Measurements from ENCODE around the gene CYP39A1. TPM values are rescaled to one million over a fixed set of nuclear protein-coding genes. Genes with fewer than 3 reads are reported as not detected.
A peak's percentile ranks its signal among the peaks of the same experiment; 100 is the strongest.

Gene CYP39A1
- total RNA-seq, 4 donors from 2014 or later, result 1.6 to 10.2 (median 2.3) TPM; not detected in 1

- Histone ChIP-seq H3K4me1 (no peaks in the 10 kb centered on the region), H3K36me3 (no peaks in the 10 kb centered on the region), H3K9me3 (no peaks in the 10 kb centered on the region), H3K27ac (no peak within 1 kb of the TSS), H3K27me3 (no peaks in the 10 kb centered on the region), H3K4me3 (no peak within 1 kb of the TSS)
- DNase-seq, result no peak
- intact Hi-C loops (cut with DNase I; ENCODE audit: low total_unique reads) (no loop called here), in situ Hi-C loops (cut with MboI; ENCODE audit: low pct_ligation_motif_present in 1 of 4, low pct_unique_long_range_greater_than_20kb in 1 of 4, low sequenced_read_pairs in 3 of 4) (no loop called here)
- TF ChIP-seq EP300 (IDR thresholded peaks at IDR 0.05; ENCODE audit: low read depth) (no peak), POLR2A (IDR thresholded peaks at IDR 0.05) (no peak), CTCF (IDR thresholded peaks at IDR 0.05) (no peak), POLR2AphosphoS5 (IDR thresholded peaks at IDR 0.05) (no peak)
- 93% methylated on average over 41 of the region's 41 CpGs; no CpG with 5 or more reads in 1 of the 2 donors for WGBS, 2 donors (ENCODE audit: low coverage in 1 of 2)
Observed at GRCh38 chr6:46687619-46688097, 35.0 kb upstream of the CYP39A1 start, which contains the start of gene TDRD6. TSS of gene TDRD6 (plus strand) at chr6:46687885. CDS start at chr6:46688129, 244 bp downstream.

- H3K9me3 ChIP-seq, result no peaks in the 10 kb centered on the region
- no peaks in the 10 kb centered on the region for H3K36me3 ChIP-seq
- no peak for DNase-seq
- no peaks in the 10 kb centered on the region for H3K27me3 ChIP-seq
- no peak overlapping the region for H3K4me3 ChIP-seq
- H3K27ac ChIP-seq, result no peak overlapping the region
- in situ Hi-C loops (cut with MboI; ENCODE audit: low pct_ligation_motif_present in 1 of 4, low pct_unique_long_range_greater_than_20kb in 1 of 4, low sequenced_read_pairs in 3 of 4), result no loop called here
- TF ChIP-seq CTCF (IDR thresholded peaks at IDR 0.05) (no peak), POLR2A (IDR thresholded peaks at IDR 0.05) (no peak), EP300 (IDR thresholded peaks at IDR 0.05; ENCODE audit: low read depth) (no peak), POLR2AphosphoS5 (IDR thresholded peaks at IDR 0.05) (no peak)
- 71 to 80% methylated on average over 4 of the region's 4 CpGs for WGBS, 2 donors (ENCODE audit: low coverage in 1 of 2)
- no peaks in the 10 kb centered on the region for H3K4me1 ChIP-seq
- intact Hi-C loops (cut with DNase I; ENCODE audit: low total_unique reads), result no loop called here
Observed at GRCh38 chr6:46684771-46685170, 32.2 kb upstream of the CYP39A1 start.

- intact Hi-C loops (cut with DNase I; ENCODE audit: low total_unique reads), result no loop called here
- DNase-seq, result no peak
- Histone ChIP-seq H3K4me1 (no peaks in the 10 kb centered on the region), H3K27me3 (no peaks in the 10 kb centered on the region), H3K36me3 (no peaks in the 10 kb centered on the region), H3K4me3 (no peak overlapping the region), H3K9me3 (no peaks in the 10 kb centered on the region), H3K27ac (no peak overlapping the region)
- 74% methylated on average over 4 of the region's 4 CpGs for WGBS, 2 donors (ENCODE audit: low coverage in 1 of 2)
- in situ Hi-C loops (cut with MboI; ENCODE audit: low pct_ligation_motif_present in 1 of 4, low pct_unique_long_range_greater_than_20kb in 1 of 4, low sequenced_read_pairs in 3 of 4), result no loop called here
- TF ChIP-seq EP300 (IDR thresholded peaks at IDR 0.05; ENCODE audit: low read depth) (no peak), CTCF (IDR thresholded peaks at IDR 0.05) (peak in 1 of 5 experiments; percentile 7), POLR2A (IDR thresholded peaks at IDR 0.05) (no peak)
Observed at GRCh38 chr6:46677314-46677654, 24.7 kb upstream of the CYP39A1 start.

- Histone ChIP-seq H3K4me3 (no peak overlapping the region), H3K36me3 (no peaks in the 10 kb centered on the region), H3K27me3 (no peaks in the 10 kb centered on the region), H3K4me1 (no peaks in the 10 kb centered on the region), H3K9me3 (no peaks in the 10 kb centered on the region), H3K27ac (no peak overlapping the region)
- WGBS, 2 donors (ENCODE audit: low coverage in 1 of 2), result 94 to 95% methylated on average over 4 to 6 of the region's 6 CpGs
- TF ChIP-seq EP300 (IDR thresholded peaks at IDR 0.05; ENCODE audit: low read depth) (no peak), POLR2AphosphoS5 (IDR thresholded peaks at IDR 0.05) (no peak), POLR2A (IDR thresholded peaks at IDR 0.05) (no peak), CTCF (IDR thresholded peaks at IDR 0.05) (no peak)
- in situ Hi-C loops (cut with MboI; ENCODE audit: low pct_ligation_motif_present in 1 of 4, low pct_unique_long_range_greater_than_20kb in 1 of 4, low sequenced_read_pairs in 3 of 4), result no loop called here
- intact Hi-C loops (cut with DNase I; ENCODE audit: low total_unique reads), result no loop called here
- no peak for DNase-seq
Observed at GRCh38 chr6:46676604-46677313, 24.1 kb upstream of the CYP39A1 start.

Measured in transverse colon (tissue), 4 donors.